Stimulated activated CD4-positive, alpha-beta T cell treated with anti-CD3 and anti-CD28 coated beads, Interleukin-1b, Interleukin-23, amount 100 ng/mL, for 24 hours (primary cell): ENCODE measurements around the gene RNF169.
"Not testable (repeated sequence)": the region's sequence is repeated elsewhere in the genome, so short reads cannot be mapped to it uniquely, and the experiment has no call there.

Experiments used
- DNase-seq, 4 experiments: peaks; one replicate each; pipeline ENCODE4 v3.0.0-alpha.2; 2020; ENCODE audit warnings: low read depth in 4 of 4, low spot score in 1 of 4

RNF169 gene

GRCh38 chr11:74729397-74729796, 19.3 kb upstream of the RNF169 start:
- DNase-seq, result no peak

GRCh38 chr11:74730571-74731260, 17.9 kb upstream of the RNF169 start:
- DNase-seq, result no peak

GRCh38 chr11:74731301-74732094, 17.2 kb upstream of the RNF169 start, which contains the start of gene CHRDL2:
Gene CHRDL2, minus strand, starts transcription at chr11:74731426. Its CDS starts 538 bp downstream, at chr11:74730888.
- no peak for DNase-seq

- DNase-seq, result no peak
Observed at GRCh38 chr11:74734559-74734925, 14.1 kb upstream of the RNF169 start.

GRCh38 chr11:74735365-74735928, 13.2 kb upstream of the RNF169 start:
- no peak for DNase-seq

GRCh38 chr11:74736031-74736430, 12.6 kb upstream of the RNF169 start:
- DNase-seq, result no peak

- DNase-seq, result peak in 1 of 4 experiments; percentile 15
Observed at GRCh38 chr11:74739546-74740270, 8.9 kb upstream of the RNF169 start.

GRCh38 chr11:74742070-74742469, 6.6 kb upstream of the RNF169 start:
- no peak for DNase-seq

- DNase-seq, result no peak
Observed at GRCh38 chr11:74743640-74744039, 5.0 kb upstream of the RNF169 start.

- no peak for DNase-seq
Observed at GRCh38 chr11:74744277-74744676, 4.4 kb upstream of the RNF169 start.

- DNase-seq, result no peak
Observed at GRCh38 chr11:74746868-74747267, 1.8 kb upstream of the RNF169 start.

- DNase-seq, result peak in 2 of 4 experiments; percentile 20 to 37
Observed at GRCh38 chr11:74749127-74749964, 697 bp downstream of the RNF169 start.

GRCh38 chr11:74749965-74750296, 1.3 kb downstream of the RNF169 start:
- no peak for DNase-seq

GRCh38 chr11:74750598-74750997, 1.9 kb downstream of the RNF169 start:
- not testable (repeated sequence) for DNase-seq

- no peak for DNase-seq
Observed at GRCh38 chr11:74751303-74751702, 2.7 kb downstream of the RNF169 start.

- no peak for DNase-seq
Observed at GRCh38 chr11:74754507-74755252, 6.0 kb downstream of the RNF169 start.

- no peak for DNase-seq
Observed at GRCh38 chr11:74755395-74755995, 6.8 kb downstream of the RNF169 start.

- DNase-seq, result no peak
Observed at GRCh38 chr11:74756571-74756970, 7.9 kb downstream of the RNF169 start.

GRCh38 chr11:74766905-74767304, 18.3 kb downstream of the RNF169 start:
- DNase-seq, result no peak
